NCI-H2196 (cell line): ENCODE data around the gene SIRPB1.
"Not testable (repeated sequence)": the region's sequence is repeated elsewhere in the genome, so short reads cannot be mapped to it uniquely, and the experiment has no call there.

Experiments used
- DNase-seq: peaks from one replicate; lab custom pipeline; 2025; ENCODE audit not compliant: unreplicated experiment; lab: John Stamatoyannopoulos, UW

SIRPB1 gene

GRCh38 chr20:1619861-1620444, at the start of gene SIRPB1:
TSS of gene SIRPB1 (minus strand) at chr20:1620009. CDS start at chr20:1619944, 65 bp downstream.
- no peak for DNase-seq

- DNase-seq: no peak
Measured at GRCh38 chr20:1669304-1669703, 49.5 kb upstream of the SIRPB1 start.

GRCh38 chr20:1667502-1668085, 47.8 kb upstream of the SIRPB1 start:
- DNase-seq: no peak

GRCh38 chr20:1666802-1667201, 47.0 kb upstream of the SIRPB1 start:
- no peak for DNase-seq

GRCh38 chr20:1665345-1665744, 45.5 kb upstream of the SIRPB1 start:
- no peak for DNase-seq

- DNase-seq: no peak
Measured at GRCh38 chr20:1664911-1665310, 45.1 kb upstream of the SIRPB1 start.

- no peak for DNase-seq
Measured at GRCh38 chr20:1663917-1664316, 44.1 kb upstream of the SIRPB1 start.

- DNase-seq: no peak
Measured at GRCh38 chr20:1661542-1662299, 41.9 kb upstream of the SIRPB1 start.

- no peak for DNase-seq
Measured at GRCh38 chr20:1660246-1660645, 40.4 kb upstream of the SIRPB1 start.

GRCh38 chr20:1657556-1658334, 37.9 kb upstream of the SIRPB1 start, which contains the start of gene SIRPG:
TSS of gene SIRPG (minus strand) at chr20:1657779. CDS start at chr20:1657714, 65 bp downstream.
- DNase-seq: no peak

GRCh38 chr20:1656844-1657243, 37.0 kb upstream of the SIRPB1 start:
- no peak for DNase-seq

GRCh38 chr20:1654996-1655395, 35.2 kb upstream of the SIRPB1 start:
- DNase-seq: no peak

GRCh38 chr20:1652960-1653359, 33.2 kb upstream of the SIRPB1 start:
- DNase-seq: no peak

GRCh38 chr20:1652104-1652503, 32.3 kb upstream of the SIRPB1 start:
- no peak for DNase-seq

GRCh38 chr20:1651268-1652058, 31.7 kb upstream of the SIRPB1 start:
- DNase-seq: no peak

- DNase-seq: no peak
Measured at GRCh38 chr20:1648101-1648500, 28.3 kb upstream of the SIRPB1 start.

GRCh38 chr20:1646975-1647431, 27.2 kb upstream of the SIRPB1 start:
- no peak for DNase-seq

- no peak for DNase-seq
Measured at GRCh38 chr20:1644101-1644962, 24.5 kb upstream of the SIRPB1 start.

- DNase-seq: not testable (repeated sequence)
Measured at GRCh38 chr20:1638643-1639042, 18.8 kb upstream of the SIRPB1 start.

- no peak for DNase-seq
Measured at GRCh38 chr20:1637755-1638154, 17.9 kb upstream of the SIRPB1 start.
